ENCODE results near the gene PAXIP1. TPM values are rescaled to one million over a fixed set of nuclear protein-coding genes. Genes with fewer than 3 reads are reported as not detected.

Gene PAXIP1
- total RNA-seq, 1 experiment from 2014 or later, result 32.1 TPM

DNA sequence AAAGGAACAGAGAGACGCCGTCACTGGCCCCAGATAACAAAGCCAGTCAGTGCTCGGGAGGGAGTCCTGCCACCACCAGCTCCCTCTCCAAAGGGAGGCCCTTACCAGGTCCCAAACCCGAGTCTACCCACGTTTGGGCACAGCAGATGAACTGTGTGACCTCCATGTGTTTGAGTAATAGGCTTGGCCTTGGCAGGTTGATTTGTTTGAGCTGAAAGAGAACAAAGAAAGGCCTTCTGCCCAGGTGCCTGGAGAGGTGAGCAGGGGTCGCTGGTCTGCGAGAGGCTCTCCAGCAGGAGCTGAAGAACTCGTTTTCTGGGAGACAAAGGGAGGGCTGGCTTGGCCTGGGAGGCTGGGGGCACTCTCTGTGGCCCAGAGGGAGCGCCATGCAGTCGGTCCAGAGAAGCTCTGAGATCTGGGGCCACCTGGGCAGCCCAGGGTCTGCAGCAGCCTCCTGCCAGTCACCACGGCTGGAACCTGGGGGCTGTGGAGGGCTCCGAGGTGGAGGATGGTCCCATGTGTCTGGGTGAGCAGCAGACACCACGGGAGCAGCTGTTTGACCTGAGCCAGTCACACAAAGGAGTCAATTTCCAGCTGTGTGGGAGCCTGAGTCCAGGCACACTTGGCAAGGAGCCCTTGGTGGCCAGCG, 99.7 kb downstream of the PAXIP1 start:
- CTCF ChIA-PET, result no interaction called here
- TF ChIP-seq, protein P1, sequence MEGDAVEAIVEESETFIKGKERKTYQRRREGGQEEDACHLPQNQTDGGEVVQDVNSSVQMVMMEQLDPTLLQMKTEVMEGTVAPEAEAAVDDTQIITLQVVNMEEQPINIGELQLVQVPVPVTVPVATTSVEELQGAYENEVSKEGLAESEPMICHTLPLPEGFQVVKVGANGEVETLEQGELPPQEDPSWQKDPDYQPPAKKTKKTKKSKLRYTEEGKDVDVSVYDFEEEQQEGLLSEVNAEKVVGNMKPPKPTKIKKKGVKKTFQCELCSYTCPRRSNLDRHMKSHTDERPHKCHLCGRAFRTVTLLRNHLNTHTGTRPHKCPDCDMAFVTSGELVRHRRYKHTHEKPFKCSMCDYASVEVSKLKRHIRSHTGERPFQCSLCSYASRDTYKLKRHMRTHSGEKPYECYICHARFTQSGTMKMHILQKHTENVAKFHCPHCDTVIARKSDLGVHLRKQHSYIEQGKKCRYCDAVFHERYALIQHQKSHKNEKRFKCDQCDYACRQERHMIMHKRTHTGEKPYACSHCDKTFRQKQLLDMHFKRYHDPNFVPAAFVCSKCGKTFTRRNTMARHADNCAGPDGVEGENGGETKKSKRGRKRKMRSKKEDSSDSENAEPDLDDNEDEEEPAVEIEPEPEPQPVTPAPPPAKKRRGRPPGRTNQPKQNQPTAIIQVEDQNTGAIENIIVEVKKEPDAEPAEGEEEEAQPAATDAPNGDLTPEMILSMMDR (conservative IDR thresholded peaks at IDR 0.05; ENCODE audit: low read depth, low read length), result no peak
- no peak for TF ChIP-seq EZH2 (IDR thresholded peaks at IDR 0.05; ENCODE audit: borderline replicate concordance, low read depth, low read length, poor library complexity, severe bottlenecking)
- H3K27ac ChIP-seq (ENCODE audit: low read depth, low read length, poor library complexity, severe bottlenecking), result no peak overlapping the region
- DNase-seq (ENCODE audit: low spot score), result no peak
- no peaks in the 10 kb centered on the region for H3K36me3 ChIP-seq (ENCODE audit: insufficient read depth, low read length, poor library complexity, severe bottlenecking)
- no peaks in the 10 kb centered on the region for H3K9me3 ChIP-seq (ENCODE audit: low read depth, low read length, poor library complexity, severe bottlenecking)
- peaks cover 20% of the 10 kb centered on the region for H3K27me3 ChIP-seq (replicated peaks; ENCODE audit: insufficient read depth, low read depth, low read length, poor library complexity)
- no peak overlapping the region for H3K4me3 ChIP-seq (ENCODE audit: low read depth, low read length, poor library complexity, severe bottlenecking)
- POLR2A ChIA-PET (ENCODE audit: low non-redundant PET), result no interaction called here
- BruUV-seq (replicated peaks), result no TSS peak
- H3K4me1 ChIP-seq (ENCODE audit: insufficient read depth, low read length, poor library complexity, severe bottlenecking), result no peaks in the 10 kb centered on the region
- intact Hi-C loops (cut with micrococcal nuclease; ENCODE audit: unreplicated experiment), result no loop called here

DNA sequence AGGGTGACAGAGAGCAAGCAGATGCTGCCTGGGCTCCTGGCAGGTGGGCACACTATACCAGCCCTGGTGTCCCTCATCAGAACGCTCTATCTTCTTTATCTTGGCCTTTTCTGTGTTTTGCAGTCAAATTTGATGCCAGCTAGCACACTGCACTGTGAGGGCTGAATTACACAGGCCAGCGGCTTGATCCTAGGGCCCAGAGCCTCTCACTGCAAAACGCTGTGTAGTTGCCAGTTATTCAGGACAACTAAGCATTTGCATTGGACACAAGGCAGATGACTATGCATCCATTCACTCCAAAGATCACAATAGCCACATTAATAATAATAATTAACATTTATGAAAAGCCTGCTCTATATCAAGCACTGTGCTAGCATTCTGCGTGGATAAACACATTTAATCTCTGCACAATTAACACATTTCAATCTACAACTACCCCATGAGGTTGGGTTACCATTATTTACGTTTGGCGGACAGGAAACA, 100.3 kb downstream of the PAXIP1 start:
- no peaks in the 10 kb centered on the region for H3K9me3 ChIP-seq (ENCODE audit: low read depth, low read length, poor library complexity, severe bottlenecking)
- intact Hi-C loops (cut with micrococcal nuclease; ENCODE audit: unreplicated experiment), result no loop called here
- H3K4me1 ChIP-seq (ENCODE audit: insufficient read depth, low read length, poor library complexity, severe bottlenecking), result no peaks in the 10 kb centered on the region
- no peaks in the 10 kb centered on the region for H3K36me3 ChIP-seq (ENCODE audit: insufficient read depth, low read length, poor library complexity, severe bottlenecking)
- no peak overlapping the region for H3K27ac ChIP-seq (ENCODE audit: low read depth, low read length, poor library complexity, severe bottlenecking)
- no peak for DNase-seq (ENCODE audit: low spot score)
- H3K4me3 ChIP-seq (ENCODE audit: low read depth, low read length, poor library complexity, severe bottlenecking), result no peak overlapping the region
- CTCF ChIA-PET, result no interaction called here
- H3K27me3 ChIP-seq (replicated peaks; ENCODE audit: insufficient read depth, low read depth, low read length, poor library complexity), result peaks cover 23% of the 10 kb centered on the region
- POLR2A ChIA-PET (ENCODE audit: low non-redundant PET), result no interaction called here
- TF ChIP-seq, protein P1 (conservative IDR thresholded peaks at IDR 0.05; ENCODE audit: low read depth, low read length), result no peak
- no peak for TF ChIP-seq EZH2 (IDR thresholded peaks at IDR 0.05; ENCODE audit: borderline replicate concordance, low read depth, low read length, poor library complexity, severe bottlenecking)
- BruUV-seq (replicated peaks), result no TSS peak

DNA sequence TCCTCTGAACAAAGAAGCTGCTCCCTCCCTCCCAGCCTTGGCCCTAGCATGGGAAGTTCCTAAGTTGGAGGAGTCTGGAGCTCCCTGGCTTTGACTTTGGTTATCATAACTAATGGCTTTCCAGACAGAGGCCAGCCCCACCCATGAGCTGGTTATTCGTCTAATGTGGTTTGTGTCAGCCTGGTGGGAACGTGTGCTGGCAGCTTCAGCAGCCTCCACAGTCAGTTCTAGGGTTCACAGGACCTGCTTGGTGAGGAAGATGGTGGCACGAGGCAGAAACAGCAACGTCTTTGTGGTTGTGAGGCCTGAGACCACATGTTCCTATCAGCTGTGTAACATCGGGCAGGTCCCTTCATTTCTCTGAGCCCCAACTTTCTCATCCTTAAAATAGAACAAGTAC, 103.1 kb downstream of the PAXIP1 start:
- H3K4me1 ChIP-seq (ENCODE audit: insufficient read depth, low read length, poor library complexity, severe bottlenecking), result no peaks in the 10 kb centered on the region
- peaks cover 27% of the 10 kb centered on the region for H3K27me3 ChIP-seq (replicated peaks; ENCODE audit: insufficient read depth, low read depth, low read length, poor library complexity)
- TF ChIP-seq EZH2 (IDR thresholded peaks at IDR 0.05; ENCODE audit: borderline replicate concordance, low read depth, low read length, poor library complexity, severe bottlenecking), result no peak
- TF ChIP-seq, protein P1 (conservative IDR thresholded peaks at IDR 0.05; ENCODE audit: low read depth, low read length), result no peak
- POLR2A ChIA-PET (ENCODE audit: low non-redundant PET), result no interaction called here
- H3K9me3 ChIP-seq (ENCODE audit: low read depth, low read length, poor library complexity, severe bottlenecking), result no peaks in the 10 kb centered on the region
- CTCF ChIA-PET, result no interaction called here
- BruUV-seq (replicated peaks), result no TSS peak
- intact Hi-C loops (cut with micrococcal nuclease; ENCODE audit: unreplicated experiment), result no loop called here
- no peaks in the 10 kb centered on the region for H3K36me3 ChIP-seq (ENCODE audit: insufficient read depth, low read length, poor library complexity, severe bottlenecking)
- no peak for DNase-seq (ENCODE audit: low spot score)
- no peak overlapping the region for H3K27ac ChIP-seq (ENCODE audit: low read depth, low read length, poor library complexity, severe bottlenecking)
- no peak overlapping the region for H3K4me3 ChIP-seq (ENCODE audit: low read depth, low read length, poor library complexity, severe bottlenecking)
